ENCODE results near the gene DECR2. TPM values are rescaled to one million over a fixed set of nuclear protein-coding genes. Genes with fewer than 3 reads are reported as not detected.

Gene DECR2
- total RNA-seq, 1 experiment from 2014 or later, result 27.5 TPM

DNA sequence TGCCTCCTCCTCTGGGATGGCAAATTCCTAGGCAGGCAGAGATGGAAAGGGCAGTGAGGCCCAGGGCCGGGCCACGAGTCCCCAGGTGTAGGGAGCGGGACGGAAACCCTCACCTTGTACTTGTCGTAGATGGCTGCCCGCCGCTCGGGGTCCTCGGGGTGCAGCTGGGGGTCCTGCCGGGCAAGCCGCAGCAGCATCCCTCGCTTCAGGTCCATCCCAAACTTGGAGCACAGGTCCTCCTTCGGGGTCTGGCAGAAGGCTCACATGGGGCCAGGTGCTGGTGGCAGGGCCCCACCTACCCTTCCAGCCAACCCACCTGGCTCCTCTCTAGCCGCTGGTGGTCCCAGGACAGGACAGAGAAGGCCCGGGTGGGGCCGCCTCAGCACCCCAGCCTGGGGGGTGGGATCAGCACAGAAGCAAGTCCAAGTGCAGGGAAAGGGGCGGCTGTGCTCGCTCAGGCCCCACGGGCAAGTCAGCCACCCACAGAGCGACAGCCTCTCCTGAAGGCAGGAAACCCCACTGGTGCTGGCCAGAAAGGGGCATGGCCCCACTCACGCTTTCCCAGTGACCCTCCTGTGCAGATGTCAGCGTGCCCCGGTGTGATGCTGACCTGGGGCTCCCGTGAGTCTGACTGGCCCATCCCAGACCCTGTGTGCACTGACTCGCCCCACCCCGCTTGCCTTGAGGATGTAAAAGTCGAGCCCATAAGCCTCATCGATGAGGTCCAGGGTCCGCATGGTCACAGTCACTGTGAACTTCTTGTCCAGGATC, 33.1 kb upstream of the DECR2 start:
- H3K4me1 ChIP-seq (ENCODE audit: insufficient read depth, low read length, poor library complexity, severe bottlenecking), result no peaks in the 10 kb centered on the region
- CTCF ChIA-PET, result interaction anchor here (1.4 kb wide), 1 partner anchor 303 kb away, joined by 3 read pairs; no protein-coding TSS in a partner anchor

DNA sequence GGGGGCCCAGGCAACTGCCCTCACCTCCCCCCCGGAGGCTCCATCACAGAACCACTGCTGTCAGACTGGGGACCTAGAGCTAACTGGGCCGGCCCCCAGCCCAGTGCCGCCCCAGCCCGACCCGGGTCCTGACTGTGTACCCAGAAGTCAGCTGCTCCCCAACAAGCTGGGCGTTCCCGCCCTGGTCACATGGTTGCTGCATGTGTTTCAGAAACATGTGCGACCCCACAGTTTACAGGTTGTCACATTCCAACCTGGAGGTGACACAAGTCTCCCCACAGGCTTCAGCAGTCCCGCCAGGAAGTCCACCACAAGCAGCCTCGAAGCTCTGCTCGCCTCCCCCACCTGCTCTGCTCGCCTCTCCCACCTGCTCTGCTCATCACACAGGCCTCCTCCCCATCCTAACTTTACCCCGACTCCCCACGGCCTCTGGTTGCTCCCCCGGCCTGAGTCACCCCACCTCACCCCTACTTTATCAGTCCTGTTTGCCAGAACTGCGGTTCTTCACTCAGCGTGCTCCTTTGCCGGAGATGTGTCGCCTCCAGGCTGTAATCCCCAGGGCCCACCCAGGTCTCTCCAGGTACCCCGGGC, 32.3 kb upstream of the DECR2 start:
- no peak for TF ChIP-seq EZH2 (IDR thresholded peaks at IDR 0.05; ENCODE audit: borderline replicate concordance, low read depth, low read length, poor library complexity, severe bottlenecking)
- TF ChIP-seq, protein P1, sequence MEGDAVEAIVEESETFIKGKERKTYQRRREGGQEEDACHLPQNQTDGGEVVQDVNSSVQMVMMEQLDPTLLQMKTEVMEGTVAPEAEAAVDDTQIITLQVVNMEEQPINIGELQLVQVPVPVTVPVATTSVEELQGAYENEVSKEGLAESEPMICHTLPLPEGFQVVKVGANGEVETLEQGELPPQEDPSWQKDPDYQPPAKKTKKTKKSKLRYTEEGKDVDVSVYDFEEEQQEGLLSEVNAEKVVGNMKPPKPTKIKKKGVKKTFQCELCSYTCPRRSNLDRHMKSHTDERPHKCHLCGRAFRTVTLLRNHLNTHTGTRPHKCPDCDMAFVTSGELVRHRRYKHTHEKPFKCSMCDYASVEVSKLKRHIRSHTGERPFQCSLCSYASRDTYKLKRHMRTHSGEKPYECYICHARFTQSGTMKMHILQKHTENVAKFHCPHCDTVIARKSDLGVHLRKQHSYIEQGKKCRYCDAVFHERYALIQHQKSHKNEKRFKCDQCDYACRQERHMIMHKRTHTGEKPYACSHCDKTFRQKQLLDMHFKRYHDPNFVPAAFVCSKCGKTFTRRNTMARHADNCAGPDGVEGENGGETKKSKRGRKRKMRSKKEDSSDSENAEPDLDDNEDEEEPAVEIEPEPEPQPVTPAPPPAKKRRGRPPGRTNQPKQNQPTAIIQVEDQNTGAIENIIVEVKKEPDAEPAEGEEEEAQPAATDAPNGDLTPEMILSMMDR (conservative IDR thresholded peaks at IDR 0.05; ENCODE audit: low read depth, low read length), result no peak
- Histone ChIP-seq H3K9me3 (ENCODE audit: low read depth, low read length, poor library complexity, severe bottlenecking) (no peaks in the 10 kb centered on the region), H3K36me3 (ENCODE audit: insufficient read depth, low read length, poor library complexity, severe bottlenecking) (peaks cover 20% of the 10 kb centered on the region), H3K4me3 (ENCODE audit: low read depth, low read length, poor library complexity, severe bottlenecking) (peak overlapping the region; percentile 49), H3K4me1 (ENCODE audit: insufficient read depth, low read length, poor library complexity, severe bottlenecking) (no peaks in the 10 kb centered on the region), H3K27ac (ENCODE audit: low read depth, low read length, poor library complexity, severe bottlenecking) (peak overlapping the region; percentile 50), H3K27me3 (replicated peaks; ENCODE audit: insufficient read depth, low read depth, low read length, poor library complexity) (no peaks in the 10 kb centered on the region)
- intact Hi-C loops (cut with micrococcal nuclease; ENCODE audit: unreplicated experiment), result no loop called here
- DNase-seq (ENCODE audit: low spot score), result no peak
- no TSS peak for BruUV-seq (replicated peaks)
- ChIA-PET POLR2A (ENCODE audit: low non-redundant PET) (no interaction called here), CTCF (interaction anchor here (1.4 kb wide), 1 partner anchor 304 kb away, joined by 3 read pairs; no protein-coding TSS in a partner anchor)

More for the DNA sequence above, 33.1 kb upstream of the DECR2 start:
- no peaks in the 10 kb centered on the region for H3K9me3 ChIP-seq (ENCODE audit: low read depth, low read length, poor library complexity, severe bottlenecking)
- POLR2A ChIA-PET (ENCODE audit: low non-redundant PET), result no interaction called here
- DNase-seq (ENCODE audit: low spot score), result no peak
- no peaks in the 10 kb centered on the region for H3K27me3 ChIP-seq (replicated peaks; ENCODE audit: insufficient read depth, low read depth, low read length, poor library complexity)
- no peak for TF ChIP-seq EZH2 (IDR thresholded peaks at IDR 0.05; ENCODE audit: borderline replicate concordance, low read depth, low read length, poor library complexity, severe bottlenecking)
- TF ChIP-seq, protein P1 (conservative IDR thresholded peaks at IDR 0.05; ENCODE audit: low read depth, low read length), result no peak
- BruUV-seq (replicated peaks), result no TSS peak
- intact Hi-C loops (cut with micrococcal nuclease; ENCODE audit: unreplicated experiment), result no loop called here
- no peak overlapping the region for H3K27ac ChIP-seq (ENCODE audit: low read depth, low read length, poor library complexity, severe bottlenecking)
- H3K36me3 ChIP-seq (ENCODE audit: insufficient read depth, low read length, poor library complexity, severe bottlenecking), result peaks cover 20% of the 10 kb centered on the region
- H3K4me3 ChIP-seq (ENCODE audit: low read depth, low read length, poor library complexity, severe bottlenecking), result no peak overlapping the region

DNA sequence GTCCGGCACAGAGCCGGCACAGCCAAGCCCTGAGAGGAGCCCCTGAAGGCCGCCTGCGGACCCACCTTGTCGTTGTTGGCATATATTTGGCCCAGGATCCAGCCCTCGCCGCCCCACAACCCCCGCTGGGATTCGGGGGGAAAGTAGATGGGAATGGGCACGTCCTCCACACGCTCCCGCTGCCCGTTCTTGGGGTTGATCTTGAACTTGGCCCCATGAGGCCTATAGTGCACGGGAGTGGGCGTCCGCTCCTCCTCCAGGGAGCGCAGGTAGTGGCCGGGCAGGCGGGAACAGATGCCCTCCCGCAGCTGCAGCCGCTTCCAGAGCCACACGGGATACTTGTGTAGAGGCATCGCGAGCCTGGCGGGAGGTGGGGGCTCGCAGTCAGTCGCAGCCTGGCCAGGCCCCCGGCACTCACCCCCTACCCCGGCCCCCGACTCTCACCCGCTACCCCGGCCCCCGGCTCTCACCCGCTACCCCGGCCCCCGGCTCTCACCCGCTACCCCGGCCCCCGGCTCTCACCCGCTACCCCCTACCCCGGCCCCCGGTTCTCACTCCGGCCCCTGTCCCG, 31.7 kb upstream of the DECR2 start:
- intact Hi-C loops (cut with micrococcal nuclease; ENCODE audit: unreplicated experiment), result no loop called here
- peak overlapping the region; percentile 50 for H3K27ac ChIP-seq (ENCODE audit: low read depth, low read length, poor library complexity, severe bottlenecking)
- TF ChIP-seq, protein P1 (conservative IDR thresholded peaks at IDR 0.05; ENCODE audit: low read depth, low read length), result no peak
- no peak for TF ChIP-seq EZH2 (IDR thresholded peaks at IDR 0.05; ENCODE audit: borderline replicate concordance, low read depth, low read length, poor library complexity, severe bottlenecking)
- peaks cover 20% of the 10 kb centered on the region for H3K36me3 ChIP-seq (ENCODE audit: insufficient read depth, low read length, poor library complexity, severe bottlenecking)
- no peak for DNase-seq (ENCODE audit: low spot score)
- BruUV-seq (replicated peaks), result no TSS peak
- ChIA-PET POLR2A (ENCODE audit: low non-redundant PET) (no interaction called here), CTCF (interaction anchor here (1.4 kb wide), 1 partner anchor 304 kb away, joined by 3 read pairs; no protein-coding TSS in a partner anchor)
- no peaks in the 10 kb centered on the region for H3K4me1 ChIP-seq (ENCODE audit: insufficient read depth, low read length, poor library complexity, severe bottlenecking)
- no peaks in the 10 kb centered on the region for H3K27me3 ChIP-seq (replicated peaks; ENCODE audit: insufficient read depth, low read depth, low read length, poor library complexity)
- peak overlapping the region; percentile 49 for H3K4me3 ChIP-seq (ENCODE audit: low read depth, low read length, poor library complexity, severe bottlenecking)
- no peaks in the 10 kb centered on the region for H3K9me3 ChIP-seq (ENCODE audit: low read depth, low read length, poor library complexity, severe bottlenecking)
